GM10847 (cell line): Measurements from ENCODE around the gene HOXD13.

Source experiments
- POLR2A ChIP-seq: IDR thresholded peaks from 2 replicates; pipeline ENCODE4 v1.6.1; 2011; ENCODE audit not compliant: insufficient read length; ENCODE audit errors: extremely low read depth

The HOXD13 gene

DNA sequence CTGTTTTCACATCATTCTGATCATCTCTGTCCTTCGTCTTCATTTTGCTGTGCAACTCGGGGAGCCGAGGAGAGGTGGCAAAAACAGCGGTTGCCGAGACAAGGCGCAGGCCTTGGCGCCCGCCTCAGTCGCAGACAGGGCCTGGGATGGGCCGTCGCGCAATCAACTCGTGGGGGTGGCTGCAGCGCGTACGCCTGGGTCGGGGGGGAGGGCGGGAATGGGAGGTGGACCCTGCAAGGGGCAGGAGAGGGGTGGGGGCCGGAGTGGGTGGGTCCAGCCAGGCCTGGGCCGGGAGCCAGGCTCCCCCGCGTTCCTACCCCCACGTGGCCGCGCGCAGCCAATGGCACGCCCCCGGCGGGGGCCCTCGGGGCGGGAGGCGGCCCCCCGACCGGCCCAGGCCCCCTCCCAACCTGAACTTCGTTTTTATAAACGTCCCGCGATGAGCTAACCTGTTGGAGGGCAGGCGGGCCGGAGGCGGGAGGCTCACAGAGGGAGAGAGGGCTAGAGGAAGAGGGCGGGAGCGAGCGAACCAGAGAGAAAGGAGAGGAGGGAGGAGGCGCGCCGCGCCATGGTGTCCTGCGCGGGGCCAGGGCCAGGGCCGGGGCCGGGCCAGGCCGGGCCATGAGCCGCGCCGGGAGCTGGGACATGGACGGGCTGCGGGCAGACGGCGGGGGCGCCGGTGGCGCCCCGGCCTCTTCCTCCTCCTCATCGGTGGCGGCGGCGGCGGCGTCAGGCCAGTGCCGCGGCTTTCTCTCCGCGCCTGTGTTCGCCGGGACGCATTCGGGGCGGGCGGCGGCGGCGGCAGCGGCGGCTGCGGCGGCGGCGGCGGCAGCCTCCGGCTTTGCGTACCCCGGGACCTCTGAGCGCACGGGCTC lies at the start of gene HOXD13:
HOXD13 (plus strand) TSS at position 452 of the 875 bp plus-strand sequence; CDS start at position 622, 170 bp downstream.
- TF ChIP-seq POLR2A: no peak

DNA sequence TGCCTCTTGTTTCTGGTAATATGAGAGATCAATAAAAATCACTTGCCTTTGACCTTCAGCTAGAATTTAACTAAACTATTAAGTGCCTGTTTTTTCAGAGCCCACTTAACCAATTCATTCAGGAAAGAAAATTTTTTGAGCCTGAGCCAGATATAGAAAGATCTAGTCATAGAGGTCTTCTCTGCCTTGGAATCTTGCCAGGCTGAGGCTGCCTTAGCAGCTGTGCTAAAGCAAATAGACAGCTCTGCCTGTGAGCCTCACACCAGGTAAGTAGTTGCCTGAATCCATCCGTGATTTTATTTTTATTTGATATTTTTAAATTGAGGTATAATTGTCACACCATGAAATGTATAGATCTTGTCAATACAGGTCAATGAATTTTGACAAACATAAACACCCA lies 36.1 kb upstream of the HOXD13 start:
- TF ChIP-seq POLR2A: no peak

DNA sequence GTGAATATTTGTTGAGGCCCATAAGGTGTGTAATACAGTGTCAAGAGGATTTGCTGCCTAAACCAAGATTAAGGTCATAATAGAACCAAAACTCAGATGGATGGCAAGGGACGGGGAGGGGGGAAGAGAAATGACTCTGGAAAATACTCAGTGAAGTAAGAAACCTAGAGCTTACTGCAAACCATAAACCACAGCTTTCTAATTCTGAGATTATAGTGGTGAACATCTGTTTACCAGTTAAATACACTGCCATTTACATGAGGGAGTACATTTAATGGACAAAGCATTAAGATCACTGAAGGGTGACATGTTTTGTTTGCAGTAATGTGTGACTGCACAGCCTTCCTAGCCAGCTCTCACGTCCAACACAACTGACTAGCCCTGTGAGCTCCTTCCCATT lies 28.6 kb upstream of the HOXD13 start:
- TF ChIP-seq POLR2A: no peak

DNA sequence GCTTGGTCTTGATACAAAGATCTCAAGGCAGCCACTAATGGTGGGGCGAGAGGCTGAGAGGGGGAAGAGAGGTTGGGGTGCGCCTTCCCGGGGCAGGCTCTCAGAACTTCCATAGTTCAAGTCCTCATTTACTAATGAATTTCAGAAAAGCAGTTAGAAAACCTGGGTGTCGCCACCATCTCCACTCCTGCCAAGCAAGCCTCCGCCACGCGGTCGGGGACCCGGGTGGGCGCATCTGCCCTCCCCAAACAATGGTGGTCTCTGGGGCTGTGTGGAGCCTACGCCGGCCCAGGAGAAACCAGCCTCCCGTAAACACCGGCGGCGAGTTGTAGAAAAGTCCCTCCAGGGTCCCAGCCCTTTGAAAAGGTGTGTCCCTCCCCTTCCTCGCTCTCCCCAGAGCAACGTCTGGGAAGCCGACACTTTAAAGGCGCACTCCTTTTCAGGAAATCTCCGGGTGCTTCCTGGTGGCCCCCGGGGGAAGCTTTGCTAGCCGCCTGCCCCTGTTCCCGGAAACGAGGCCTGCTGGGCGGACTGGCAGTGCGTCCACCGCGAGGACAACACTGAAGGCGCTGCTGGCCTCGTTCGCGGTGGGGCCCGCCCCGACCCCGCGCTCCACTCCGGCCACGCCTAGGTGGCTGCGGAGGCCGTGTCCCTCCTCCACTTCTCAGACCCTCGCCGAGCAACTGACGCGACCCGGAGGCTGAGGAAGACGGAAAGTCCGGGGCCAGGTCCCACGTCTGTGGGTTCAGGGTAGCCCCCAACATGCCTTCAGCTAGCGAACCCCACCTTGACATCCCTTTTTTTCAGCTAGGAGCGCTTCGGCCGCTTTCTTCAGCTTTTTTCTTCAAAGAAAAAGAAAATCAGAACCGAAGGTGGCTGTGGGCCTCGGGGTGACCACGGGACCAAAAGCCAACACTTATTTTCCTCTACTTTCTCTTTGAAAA lies 25.6 kb upstream of the HOXD13 start:
- no peak for TF ChIP-seq POLR2A

DNA sequence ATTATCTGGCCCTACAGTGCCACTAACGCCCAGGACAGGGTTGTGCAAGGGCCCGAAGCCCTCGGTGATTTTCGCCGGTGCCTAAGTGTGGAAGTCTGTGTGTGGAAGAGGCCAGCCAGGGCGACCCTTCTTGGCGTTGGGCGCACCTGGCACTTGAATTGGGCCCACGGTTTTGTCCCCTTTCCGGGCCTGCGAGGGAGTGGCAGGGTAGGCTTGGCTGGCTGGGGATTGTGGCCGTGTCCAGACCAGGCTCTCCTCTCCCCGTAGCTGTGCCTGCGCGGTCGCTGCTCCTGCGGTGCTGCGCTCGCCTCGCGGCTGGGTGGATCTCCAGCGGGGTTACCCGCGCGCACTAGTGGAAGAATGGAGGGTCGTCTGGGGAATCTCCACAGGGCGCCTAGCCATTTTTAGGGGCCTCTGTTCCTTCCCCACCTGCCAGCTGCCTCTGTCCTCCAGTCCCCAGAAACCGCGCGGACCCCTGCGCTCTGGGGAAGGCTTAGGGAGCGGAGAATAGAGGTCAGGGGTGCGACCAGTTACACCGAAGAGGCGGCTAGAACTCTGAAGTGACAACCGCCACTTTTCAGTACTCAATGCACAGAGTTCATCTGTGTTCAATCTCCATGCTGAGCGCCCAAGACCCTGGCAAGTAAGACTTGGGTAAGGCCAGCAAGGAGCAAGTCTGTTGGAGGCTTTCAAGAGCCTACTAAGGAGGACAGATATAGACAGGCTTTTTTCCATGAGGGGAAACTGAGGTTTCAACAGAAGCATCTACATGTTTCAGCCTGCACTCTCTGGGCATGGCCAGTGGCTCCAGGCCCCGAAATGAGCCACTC lies 24.7 kb upstream of the HOXD13 start:
- TF ChIP-seq POLR2A: no peak

DNA sequence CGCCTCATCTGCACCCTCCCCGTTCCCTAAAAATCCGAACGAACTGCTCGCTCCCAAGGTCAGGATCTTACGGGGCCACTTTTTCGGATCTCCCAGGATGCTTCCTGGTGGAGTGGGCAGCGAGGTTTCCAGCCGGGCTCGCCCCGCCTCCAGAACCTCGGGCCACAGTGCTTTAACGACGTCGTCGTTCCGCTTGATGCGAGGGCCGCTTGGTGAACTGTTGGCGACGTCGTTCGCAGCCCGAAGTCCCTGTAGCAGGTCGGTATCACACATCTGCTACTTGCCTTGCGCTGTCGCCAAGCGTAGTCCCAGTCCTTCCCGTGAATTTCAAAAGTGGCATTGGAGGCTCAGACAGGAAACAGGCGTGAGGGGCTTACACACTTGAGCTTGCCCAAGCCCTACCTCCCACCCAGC lies 24.1 kb upstream of the HOXD13 start:
- no peak for TF ChIP-seq POLR2A

DNA sequence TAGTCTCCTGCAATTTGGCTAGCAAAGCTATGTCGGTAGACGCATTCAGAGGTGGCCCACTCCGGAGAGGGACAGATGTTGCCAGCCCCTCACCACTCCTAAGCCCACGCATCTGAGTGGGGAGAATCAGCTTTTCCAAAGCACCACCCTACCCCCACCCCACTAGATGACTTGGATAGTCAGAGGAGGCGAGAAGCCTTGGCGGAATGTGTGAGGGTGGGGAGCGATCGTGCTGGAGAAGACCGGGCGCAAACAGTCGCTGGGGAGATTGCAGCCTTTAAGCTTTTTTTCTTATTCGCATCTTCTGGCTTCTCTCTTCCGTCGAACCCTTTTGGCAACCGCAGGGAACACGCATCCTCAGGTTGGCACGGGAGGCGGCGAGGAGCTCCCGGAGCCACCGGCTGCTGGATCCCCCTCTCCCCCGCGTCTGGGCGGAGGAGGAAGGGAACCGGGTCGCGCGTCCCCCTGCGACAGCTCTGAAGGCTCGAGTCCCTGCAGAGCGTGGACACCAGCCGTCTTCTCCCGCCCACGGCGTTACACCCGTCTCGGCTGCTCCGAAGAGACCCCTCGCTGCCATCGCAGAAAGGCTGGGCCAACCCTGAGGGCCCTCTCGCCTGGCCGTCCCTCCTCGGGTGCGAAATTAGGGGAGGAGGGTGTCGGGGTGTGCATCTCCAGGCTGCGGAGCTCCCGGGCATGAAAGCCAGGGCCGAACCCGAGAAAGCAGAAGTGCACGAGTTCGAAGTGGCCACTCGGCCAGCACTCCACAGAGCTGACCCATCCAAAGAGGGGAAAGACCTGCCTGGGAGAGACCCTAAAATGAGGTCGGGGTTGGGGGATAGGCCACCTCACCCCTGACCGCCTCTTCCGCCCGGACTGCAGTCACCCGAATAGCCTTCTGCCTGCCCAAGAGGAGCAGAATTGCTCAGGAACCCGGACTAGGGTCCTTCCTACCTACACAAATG lies 20.9 kb upstream of the HOXD13 start:
- TF ChIP-seq POLR2A: no peak

DNA sequence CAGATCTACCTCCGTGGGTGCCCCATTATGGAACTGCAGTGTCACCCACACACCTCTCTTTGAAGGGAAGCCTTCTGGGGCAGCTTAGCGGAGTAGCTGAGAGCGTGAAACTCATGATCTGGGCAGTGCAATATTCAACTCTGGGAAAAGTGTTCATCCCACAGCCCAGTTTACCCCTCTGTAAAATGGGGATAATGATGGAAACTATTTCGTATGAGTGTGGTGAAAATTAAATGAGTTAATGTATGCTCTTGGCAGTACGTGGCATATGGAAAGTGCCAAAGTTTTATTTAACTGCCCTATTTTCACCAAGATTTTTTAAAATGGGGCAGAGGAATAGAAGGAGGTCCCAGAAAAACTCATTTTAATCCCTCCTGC lies 20.2 kb upstream of the HOXD13 start:
- TF ChIP-seq POLR2A: no peak

DNA sequence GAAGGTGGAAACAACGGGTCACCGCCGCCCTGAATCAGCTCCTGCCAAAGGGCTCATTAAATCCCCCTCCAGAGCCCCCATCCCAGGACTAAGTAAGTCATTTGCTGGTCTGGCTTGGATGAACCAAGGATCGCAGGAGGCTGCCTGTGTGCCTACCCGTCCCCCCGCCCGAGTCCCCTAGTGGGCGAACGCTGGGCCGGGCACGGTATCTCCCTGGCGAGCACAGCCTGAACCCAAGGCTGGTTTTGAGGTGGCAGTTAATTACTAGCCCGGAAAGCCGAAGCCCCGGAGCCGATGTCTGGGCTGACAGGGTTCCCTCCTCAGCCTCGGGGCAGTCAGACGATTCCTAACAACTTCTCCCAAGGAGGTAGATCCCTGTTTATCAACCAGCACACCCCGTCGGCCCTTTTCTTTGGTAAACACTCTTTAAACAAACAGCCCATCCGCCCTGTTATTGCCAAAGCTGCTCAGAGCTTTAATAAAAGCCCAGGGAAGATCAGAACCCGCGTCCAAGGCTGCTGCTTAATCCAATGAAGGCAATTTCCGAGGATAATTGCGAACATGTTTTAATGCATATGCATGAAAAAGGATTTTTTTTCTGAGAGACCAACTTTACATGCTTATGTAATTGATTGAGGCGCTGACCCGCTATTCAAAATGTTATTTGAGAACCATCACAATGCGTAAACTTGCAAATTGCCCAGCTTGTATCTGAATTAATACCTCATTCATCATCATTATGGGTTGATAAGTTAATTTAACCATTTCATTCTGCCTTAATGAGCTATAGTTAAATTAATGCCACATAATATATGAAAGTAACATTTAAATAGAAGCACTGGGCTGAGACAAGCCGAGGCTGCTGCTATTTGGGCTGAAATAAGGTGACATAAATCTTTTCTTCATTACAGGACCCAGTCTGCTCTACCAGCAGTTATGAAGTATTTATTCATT lies 19.3 kb upstream of the HOXD13 start:
- no peak for TF ChIP-seq POLR2A

DNA sequence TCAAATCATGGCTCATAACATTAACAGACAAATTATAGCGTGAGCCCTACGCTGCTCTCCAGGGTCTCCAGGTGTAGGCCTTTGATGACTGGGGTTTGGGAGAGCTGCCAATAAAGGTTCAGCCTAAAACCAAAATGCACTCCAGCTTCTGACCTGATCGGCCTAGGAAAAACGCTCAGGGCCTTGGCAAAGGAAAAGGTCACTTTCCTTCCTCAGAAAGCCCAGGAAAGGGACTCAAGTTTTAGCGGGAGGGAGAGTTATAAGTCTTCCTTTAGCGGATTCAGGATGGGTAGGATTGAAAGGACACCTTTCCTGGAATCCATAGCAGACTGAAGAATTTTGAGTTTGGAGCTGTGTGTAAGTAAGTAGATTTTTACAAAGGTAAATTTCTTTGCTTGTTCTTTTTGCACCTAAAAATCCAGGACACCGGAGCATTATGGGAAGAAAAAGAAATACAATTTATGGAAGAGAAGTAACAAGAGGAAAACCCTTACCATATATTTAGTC lies 17.5 kb upstream of the HOXD13 start:
- no peak for TF ChIP-seq POLR2A

DNA sequence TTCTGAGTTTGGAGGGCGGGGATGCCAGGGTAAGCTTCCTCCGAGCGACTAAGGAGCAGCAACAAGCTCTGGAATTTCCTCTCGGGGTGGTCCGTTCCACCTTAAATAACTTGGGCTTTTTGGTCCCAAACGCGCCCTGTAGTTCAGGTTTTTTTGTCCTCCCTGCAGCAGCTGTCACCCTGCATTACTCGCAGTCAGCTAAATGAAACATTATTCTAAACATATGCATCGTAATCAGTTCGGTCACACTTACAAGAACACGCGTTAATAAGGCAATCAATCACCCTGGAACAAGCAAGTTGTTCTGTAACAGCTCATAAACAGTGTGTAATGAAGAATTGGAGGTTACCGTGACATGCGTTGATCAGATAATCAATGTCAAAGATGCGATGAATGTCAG lies 17.0 kb upstream of the HOXD13 start:
- TF ChIP-seq POLR2A: no peak

DNA sequence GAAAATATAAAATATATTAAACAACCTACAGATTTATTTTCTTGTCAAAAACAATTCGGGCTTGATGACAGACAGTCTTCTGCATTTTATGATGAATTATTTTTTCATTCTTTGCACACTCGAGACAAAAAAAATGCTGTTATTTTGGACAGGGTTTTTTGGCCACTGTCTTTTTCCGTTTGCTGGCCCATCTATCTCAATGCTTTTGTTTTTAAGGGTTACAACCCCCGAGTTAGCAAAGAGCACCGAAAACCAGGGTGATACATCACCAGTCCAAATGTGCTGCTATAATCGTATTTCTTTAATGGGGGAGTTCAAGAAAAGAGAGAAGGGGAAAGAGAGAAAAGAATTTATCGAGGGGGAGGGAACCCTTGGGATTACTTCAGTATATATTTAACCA lies 16.5 kb upstream of the HOXD13 start:
- no peak for TF ChIP-seq POLR2A

DNA sequence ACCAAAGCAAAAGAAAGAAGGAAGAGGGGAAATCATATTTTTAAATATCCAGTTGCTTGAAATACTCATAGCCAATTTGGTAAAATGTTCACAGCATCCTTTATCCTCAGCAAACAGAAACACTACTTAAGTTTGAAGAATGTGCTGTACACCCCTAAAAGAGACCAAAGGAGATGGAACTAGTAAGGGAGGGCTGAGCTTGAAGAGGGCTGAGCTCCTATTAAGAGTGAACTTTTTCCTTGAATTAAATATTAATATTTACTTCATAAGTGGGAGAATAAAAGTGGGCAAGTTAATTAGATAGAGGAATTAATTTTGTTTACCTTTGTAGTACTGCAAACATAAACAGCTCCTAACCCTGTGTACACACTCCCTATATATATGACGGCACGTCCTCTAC lies 15.7 kb upstream of the HOXD13 start:
- no peak for TF ChIP-seq POLR2A
